HepG2 (cell line): ENCODE measurements around the gene ZNF174. TPM values are rescaled to one million over a fixed set of nuclear protein-coding genes. Genes with fewer than 3 reads are reported as not detected.

ENCODE experiments used
- DBP ChIP-seq: sonication (generic); formaldehyde crosslinking; IDR thresholded peaks from 2 replicates; pipeline ENCODE4 v1.4.0; 2020; ENCODE audit warnings: missing genetic modification reagents; ENCODE audit errors: not compliant biosample characterization
- DPF2 ChIP-seq: sonication (generic); formaldehyde crosslinking; IDR thresholded peaks from 2 replicates; pipeline ENCODE4 v1.4.0; 2020; ENCODE audit warnings: mild to moderate bottlenecking, low read depth, missing genetic modification reagents, borderline replicate concordance
- FOXA3 ChIP-seq: IDR thresholded peaks from 2 replicates; pipeline ENCODE4 v1.6.1; 2016; ENCODE audit warnings: missing genetic modification reagents, missing compliant biosample characterization
- FUBP1 ChIP-seq: sonication (generic); formaldehyde crosslinking; IDR thresholded peaks from 2 replicates; pipeline ENCODE4 v1.5.1; 2020; ENCODE audit warnings: missing genetic modification reagents, mild to moderate bottlenecking, borderline replicate concordance
- GMEB1 ChIP-seq: sonication (generic); formaldehyde crosslinking; IDR thresholded peaks from 2 replicates; pipeline ENCODE4 v1.5.1; 2020; ENCODE audit warnings: missing genetic modification reagents, mild to moderate bottlenecking, borderline replicate concordance
- HCFC1 ChIP-seq: fragments of 150-350 bp; IDR thresholded peaks from 2 replicates; pipeline ENCODE4 v1.6.1; 2014; ENCODE audit warnings: low read depth, low read length
- KLF15 ChIP-seq: sonication (generic); formaldehyde crosslinking; IDR thresholded peaks from 2 replicates; pipeline ENCODE4 v1.8.1; 2023; ENCODE audit warnings: borderline replicate concordance, mild to moderate bottlenecking, inconsistent platforms, missing genetic modification reagents, mixed read lengths
- RORA ChIP-seq: sonication (generic); formaldehyde crosslinking; IDR thresholded peaks from 2 replicates; pipeline ENCODE4 v1.5.0; 2020; ENCODE audit warnings: mild to moderate bottlenecking, missing genetic modification reagents, moderate library complexity
- U2AF1 ChIP-seq: fragments of 200-400 bp; formaldehyde crosslinking; optimal IDR thresholded peaks from 2 replicates; pipeline ENCODE3; 2017; ENCODE audit warnings: mild to moderate bottlenecking, low read depth, low read length
- ZBTB34 ChIP-seq: sonication (generic); formaldehyde crosslinking; IDR thresholded peaks from 2 replicates; pipeline ENCODE4 v1.8.0; 2022; ENCODE audit warnings: mild to moderate bottlenecking, missing genetic modification reagents
- ZNF142 ChIP-seq: sonication (generic); formaldehyde crosslinking; IDR thresholded peaks from 2 replicates; pipeline ENCODE4 v1.4.0; 2020; ENCODE audit warnings: missing genetic modification reagents
- ZNF207 ChIP-seq: fragments of 450-650 bp; IDR thresholded peaks from 2 replicates; pipeline ENCODE4 v1.6.1; 2016; ENCODE audit warnings: antibody characterized with exemption, borderline replicate concordance
- ZNF331 ChIP-seq: sonication (generic); formaldehyde crosslinking; IDR thresholded peaks from 2 replicates; pipeline ENCODE4 v1.4.0; 2020; ENCODE audit warnings: missing genetic modification reagents
- ZNF772 ChIP-seq: sonication (generic); formaldehyde crosslinking; IDR thresholded peaks from 2 replicates; pipeline ENCODE4 v1.5.0; 2020; ENCODE audit warnings: mild to moderate bottlenecking, missing genetic modification reagents
- polyA plus RNA-seq, 8 experiments: library from polyadenylated mRNA; depleted of rRNA in 3 of 8; stranded (reverse) in 7 of 8; unstranded in 1 of 8; fragments of >200 nt; fragmentation: Illumina TruSeq in 4 of 8; extraction: Trizol in 4 of 8; gene quantifications; 2 replicates each; pipeline versions ENCODE4 v1.2.1 to v1.2.3, GENCODE V29; 2011 to 2016; ENCODE audit warnings: low read depth in 4 of 8, missing spikeins in 1 of 8, mixed read lengths in 1 of 8; ENCODE audit not compliant: insufficient read depth in 1 of 8
- total RNA-seq, 5 experiments: library from RNA; depleted of rRNA; stranded (reverse); fragments of >200 nt; fragmentation: Illumina TruSeq; extraction: Trizol; gene quantifications; 2 replicates each; pipeline ENCODE4 v1.2.3, GENCODE V29; 2016; ENCODE audit warnings: low read depth in 1 of 5

ZNF174 gene
- total and polyA plus RNA-seq, 2 of the 13 experiments (the other 11 are each of a cell fraction or from before 2014, with no cell fraction given) = 8.3 to 10.6 TPM

- TF ChIP-seq ZNF142 (CRISPR knock-in tag) (no peak; the same call in 1 of the 2 replicates), ZBTB34 (peak; percentile 89), KLF15 (CRISPR knock-in tag) (peak; percentile 33; the same call in 1 of the 2 replicates), FUBP1 (no peak), DPF2 (CRISPR knock-in tag) (0 out of 2 replicates have a peak, but pooled peaks have one; percentile 14), ZNF331 (CRISPR knock-in tag) (peak; percentile 43; the same call in 1 of the 2 replicates), GMEB1 (CRISPR knock-in tag) (peak; percentile 90), U2AF1 (peak; percentile 36), FOXA3 (CRISPR knock-in tag) (peak; percentile 41; the same call in 1 of the 2 replicates), RORA (no peak), HCFC1 (peak; percentile 65; the same call in 1 of the 2 replicates), ZNF772 (CRISPR knock-in tag) (no peak), ZNF207 (no peak), DBP (CRISPR knock-in tag) (peak; percentile 90)
Observed at GRCh38 chr16:3457434-3458252, 56.6 kb downstream of the ZNF174 start (continued).
